OCI-LY7 (cell line): ENCODE data around the gene MESD. TPM values are rescaled to one million over a fixed set of nuclear protein-coding genes. Genes with fewer than 3 reads are reported as not detected.

Source experiments
- BruUV-seq: library from RNA; stranded (reverse); fragments of 400-500 nt; replicated peaks from 2 replicates; lab custom pipeline; 2021; lab: Mats Ljungman, UMichigan
- CTCF ChIA-PET: fragments of 300-600 bp; sonication (Branson Sonifier 250); formaldehyde crosslinking; loops from one replicate; lab custom pipeline; 2022; ENCODE audit warnings: antibody characterized with exemption; ENCODE audit not compliant: unreplicated experiment; lab: Charles Lee
- POLR2A ChIA-PET: fragments of 300-600 bp; sonication (Branson Sonifier 250); formaldehyde crosslinking; loops from one replicate; lab custom pipeline; 2022; ENCODE audit warnings: antibody characterized with exemption; lab: Charles Lee
- DNase-seq: peaks from one replicate; pipeline ENCODE4 v3.0.0-alpha.2; 2015; ENCODE audit warnings: low spot score
- H2AFZ ChIP-seq: fragments of 200-600 bp; sonication (generic), shearing (Covaris generic); 2 replicates; pipeline ENCODE4 v1.6.1; 2014; ENCODE audit warnings: mild to moderate bottlenecking, antibody characterized with exemption, low read length, moderate library complexity
- H3K27ac ChIP-seq: fragments of 200-600 bp; sonication (generic); 2 replicates; pipeline ENCODE4 v1.5.1; 2014; ENCODE audit warnings: mixed run types, low read depth, mild to moderate bottlenecking, moderate library complexity, low read length, inconsistent platforms; ENCODE audit not compliant: poor library complexity, severe bottlenecking
- H3K36me3 ChIP-seq: fragments of 200-600 bp; sonication (generic); 2 replicates; pipeline ENCODE4 v1.6.1; 2014; ENCODE audit warnings: mild to moderate bottlenecking, antibody characterized with exemption, low read length, moderate library complexity, mixed read lengths; ENCODE audit not compliant: insufficient read depth
- H3K4me1 ChIP-seq: fragments of 200-600 bp; sonication (generic); 2 replicates; pipeline ENCODE4 v1.5.1; 2014; ENCODE audit warnings: mild to moderate bottlenecking, low read length; ENCODE audit not compliant: insufficient read depth, poor library complexity, severe bottlenecking
- H3K4me2 ChIP-seq: fragments of 200-600 bp; sonication (generic); 2 replicates; pipeline ENCODE4 v1.6.1; 2014; ENCODE audit warnings: mild to moderate bottlenecking, low read length
- H3K4me3 ChIP-seq: fragments of 200-600 bp; sonication (generic); 2 replicates; pipeline ENCODE4 v1.5.1; 2014; ENCODE audit warnings: mild to moderate bottlenecking, low read depth, low read length; ENCODE audit not compliant: poor library complexity, severe bottlenecking
- H3K79me2 ChIP-seq: fragments of 200-600 bp; sonication (generic); 2 replicates; pipeline ENCODE4 v1.6.1; 2016; ENCODE audit warnings: low read depth, mild to moderate bottlenecking, low read length, moderate library complexity, mixed read lengths; ENCODE audit not compliant: insufficient read depth
- H3K9me2 ChIP-seq: fragments of 200-600 bp; sonication (generic); 2 replicates; pipeline ENCODE4 v1.6.1; 2016; ENCODE audit warnings: mild to moderate bottlenecking, low read length, mixed read lengths; ENCODE audit not compliant: insufficient read depth
- H3K9me3 ChIP-seq: fragments of 200-600 bp; sonication (generic); 2 replicates; pipeline ENCODE4 v1.6.1; 2014; ENCODE audit warnings: mild to moderate bottlenecking, mixed run types, low read length, mixed read lengths
- H4K20me1 ChIP-seq: fragments of 200-600 bp; sonication (generic); 2 replicates; pipeline ENCODE4 v1.6.1; 2014; ENCODE audit warnings: mild to moderate bottlenecking, antibody characterized with exemption, low read length, moderate library complexity, mixed read lengths; ENCODE audit not compliant: insufficient read depth
- CTCF ChIP-seq: fragments of 200-600 bp; sonication (generic); conservative IDR thresholded peaks from 2 replicates; pipeline ENCODE4 v1.5.1; 2014; ENCODE audit warnings: mild to moderate bottlenecking, antibody characterized with exemption, low read length, moderate library complexity, mixed read lengths
- EZH2phosphoT487 ChIP-seq: fragments of 200-600 bp; sonication (generic); IDR thresholded peaks from 2 replicates; pipeline ENCODE4 v1.6.1; 2018; ENCODE audit warnings: low read depth, borderline replicate concordance, mild to moderate bottlenecking, mixed run types, antibody characterized with exemption, low read length, moderate library complexity, mixed read lengths
- intact Hi-C: fragments of 100-400 bp; cut with micrococcal nuclease; formaldehyde crosslinking; loops from one replicate; pipeline ENCODE4 v1.10.0; 2022; ENCODE audit not compliant: unreplicated experiment
- total RNA-seq, 2 experiments: library from RNA; depleted of rRNA in 1 of 2; stranded (reverse); fragments of >200 nt in 1 of 2; shearing (Covaris generic) in 1 of 2; gene quantifications; 2 replicates each; pipeline ENCODE4 v1.2.3, GENCODE V29; 2014 to 2022

Gene MESD
- total RNA-seq, 2 experiments from 2014 or later = 17.3 to 27.7 TPM

GRCh38 chr15:80931191-80931590, 58.4 kb downstream of the MESD start:
- no TSS peak for BruUV-seq

GRCh38 chr15:80929689-80930088, 59.9 kb downstream of the MESD start:
- no peaks in the 10 kb centered on the region for H3K79me2 ChIP-seq
- H3K36me3 ChIP-seq = no peaks in the 10 kb centered on the region
- H4K20me1 ChIP-seq = no peaks in the 10 kb centered on the region
- no peaks in the 10 kb centered on the region for H3K4me1 ChIP-seq
- DNase-seq = no peak
- POLR2A ChIA-PET = no interaction called here
- CTCF ChIA-PET = no interaction called here
- no peak overlapping the region for H3K4me2 ChIP-seq
- no peak overlapping the region for H3K4me3 ChIP-seq
- no TSS peak for BruUV-seq
- no peak overlapping the region for H3K27ac ChIP-seq
- H3K9me2 ChIP-seq = no peaks in the 10 kb centered on the region
- H2AFZ ChIP-seq = no peak overlapping the region
- H3K9me3 ChIP-seq = no peaks in the 10 kb centered on the region
- no peak for TF ChIP-seq EZH2phosphoT487
- no peak for TF ChIP-seq CTCF
- intact Hi-C loops = no loop called here

More at GRCh38 chr15:80931191-80931590, 58.4 kb downstream of the MESD start:
- Histone ChIP-seq H4K20me1 (no peaks in the 10 kb centered on the region), H3K36me3 (no peaks in the 10 kb centered on the region), H3K4me3 (no peak overlapping the region), H3K4me1 (no peaks in the 10 kb centered on the region), H3K4me2 (no peak overlapping the region), H3K9me3 (no peaks in the 10 kb centered on the region), H3K79me2 (no peaks in the 10 kb centered on the region), H3K9me2 (no peaks in the 10 kb centered on the region), H2AFZ (no peak overlapping the region), H3K27ac (no peak overlapping the region)
- CTCF ChIA-PET = no interaction called here
- POLR2A ChIA-PET = no interaction called here
- TF ChIP-seq EZH2phosphoT487 = no peak
- no peak for TF ChIP-seq CTCF
- intact Hi-C loops = no loop called here
- DNase-seq = no peak

GRCh38 chr15:80929225-80929624, 60.4 kb downstream of the MESD start:
- Histone ChIP-seq H3K27ac (no peak overlapping the region), H4K20me1 (no peaks in the 10 kb centered on the region), H3K9me2 (no peaks in the 10 kb centered on the region), H3K9me3 (no peaks in the 10 kb centered on the region), H3K4me2 (no peak overlapping the region), H3K4me1 (no peaks in the 10 kb centered on the region), H2AFZ (no peak overlapping the region), H3K79me2 (no peaks in the 10 kb centered on the region), H3K4me3 (no peak overlapping the region), H3K36me3 (no peaks in the 10 kb centered on the region)
- CTCF ChIA-PET = no interaction called here
- TF ChIP-seq CTCF = no peak
- no peak for TF ChIP-seq EZH2phosphoT487
- intact Hi-C loops = no loop called here
- POLR2A ChIA-PET = interaction anchor here (0.5 kb wide), 1 partner anchor 249 kb away, joined by 3 read pairs; no protein-coding TSS in a partner anchor
- no TSS peak for BruUV-seq
- no peak for DNase-seq
